Measurements from ENCODE around the gene SLC25A26.

The SLC25A26 gene

DNA sequence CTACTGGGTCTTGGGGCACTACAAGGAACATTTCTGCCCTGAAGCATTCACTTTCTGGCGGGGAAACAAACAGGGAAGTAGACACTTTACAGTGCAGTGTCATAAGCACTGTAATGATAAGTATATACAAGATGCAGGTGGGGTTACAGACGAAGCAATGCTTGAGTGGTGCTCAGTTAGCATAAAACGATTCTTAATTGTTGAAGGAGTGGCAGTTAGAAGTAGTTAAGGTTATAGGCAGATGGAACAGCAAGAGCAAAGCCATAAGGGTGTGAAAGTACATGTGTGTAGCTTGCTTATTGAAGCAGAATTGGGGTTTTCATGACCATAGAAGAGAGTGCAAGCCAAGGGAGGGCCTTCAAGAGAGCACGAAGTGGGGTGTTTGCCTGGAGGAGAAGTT, 46.2 kb downstream of the SLC25A26 start:
- H3K27ac ChIP-seq = no peak overlapping the region
- no peak for DNase-seq (ENCODE audit: low spot score)

DNA sequence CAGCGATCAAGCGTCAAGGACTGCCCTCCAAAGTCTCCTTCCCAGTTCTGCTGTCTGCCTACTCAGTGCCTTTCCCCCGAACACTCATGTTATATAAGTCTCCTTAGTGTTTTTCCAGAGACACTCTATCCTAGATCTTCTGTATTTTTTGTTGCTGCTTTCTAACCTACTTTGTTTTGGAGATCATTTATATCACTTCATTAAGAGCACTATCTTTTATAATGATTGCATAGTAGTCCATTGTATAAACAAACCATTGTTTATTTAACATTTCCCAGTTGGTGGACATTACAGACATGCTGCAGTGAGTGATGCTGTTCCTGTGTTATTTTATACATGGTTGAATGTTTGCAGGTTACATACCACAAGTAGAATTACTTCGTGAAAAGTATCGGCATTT, 47.1 kb downstream of the SLC25A26 start:
- no peak for TF ChIP-seq CTCF (IDR thresholded peaks at IDR 0.05)
- DNase-seq (ENCODE audit: low spot score) = no peak
- no peak overlapping the region for H3K4me3 ChIP-seq
- H3K27ac ChIP-seq = no peak overlapping the region

More for the DNA sequence above, 46.2 kb downstream of the SLC25A26 start:
- no peak for TF ChIP-seq CTCF (IDR thresholded peaks at IDR 0.05)
- H3K4me3 ChIP-seq = no peak overlapping the region

- no peak for DNase-seq (ENCODE audit: low spot score)
- TF ChIP-seq CTCF (IDR thresholded peaks at IDR 0.05) = no peak
- no peak overlapping the region for H3K27ac ChIP-seq
- no peak overlapping the region for H3K4me3 ChIP-seq
Measured at GRCh38 chr3:66268864-66269263, 48.1 kb downstream of the SLC25A26 start.

DNA sequence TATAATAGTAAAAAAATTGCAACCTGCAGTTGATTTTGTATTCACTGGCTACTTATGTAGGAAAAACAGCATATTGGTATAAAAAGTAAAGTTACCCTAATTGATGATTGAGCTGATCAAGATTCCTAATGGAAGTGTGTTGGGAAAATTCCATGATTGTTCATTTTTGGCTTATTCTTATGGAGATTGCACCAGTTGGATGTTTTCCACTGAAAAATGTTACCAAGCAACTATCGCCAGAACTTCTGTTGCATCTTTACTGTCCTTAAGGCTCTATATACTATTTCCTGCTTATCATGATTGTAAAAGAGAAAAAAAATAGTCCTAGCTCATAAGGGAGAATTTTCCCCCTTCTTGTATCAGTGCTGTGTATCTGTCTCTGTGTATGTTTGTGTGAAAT, 48.6 kb downstream of the SLC25A26 start:
- no peak overlapping the region for H3K27ac ChIP-seq
- H3K4me3 ChIP-seq = no peak overlapping the region
- TF ChIP-seq CTCF (IDR thresholded peaks at IDR 0.05) = no peak
- no peak for DNase-seq (ENCODE audit: low spot score)

DNA sequence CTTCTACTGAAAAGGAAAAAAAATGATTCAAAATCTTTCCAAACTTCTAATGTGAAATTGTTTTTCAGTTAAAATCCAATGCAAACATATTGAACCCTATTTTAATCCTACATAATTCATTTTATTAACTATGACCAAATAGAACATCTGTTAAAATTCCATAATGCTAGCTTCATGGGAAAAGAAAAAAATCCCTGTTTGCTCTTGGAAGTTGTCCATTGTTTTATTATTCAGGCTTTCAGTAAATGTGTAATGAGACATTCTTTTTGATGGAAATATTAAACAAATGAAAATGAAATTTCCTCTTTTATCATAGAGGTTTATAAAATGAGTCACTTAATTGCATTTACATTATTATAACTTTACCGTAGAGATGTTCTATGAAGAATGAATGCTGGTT, 49.5 kb downstream of the SLC25A26 start:
- Histone ChIP-seq H3K4me3 (no peak overlapping the region), H3K27ac (no peak overlapping the region)
- no peak for DNase-seq (ENCODE audit: low spot score)
- no peak for TF ChIP-seq CTCF (IDR thresholded peaks at IDR 0.05)

DNA sequence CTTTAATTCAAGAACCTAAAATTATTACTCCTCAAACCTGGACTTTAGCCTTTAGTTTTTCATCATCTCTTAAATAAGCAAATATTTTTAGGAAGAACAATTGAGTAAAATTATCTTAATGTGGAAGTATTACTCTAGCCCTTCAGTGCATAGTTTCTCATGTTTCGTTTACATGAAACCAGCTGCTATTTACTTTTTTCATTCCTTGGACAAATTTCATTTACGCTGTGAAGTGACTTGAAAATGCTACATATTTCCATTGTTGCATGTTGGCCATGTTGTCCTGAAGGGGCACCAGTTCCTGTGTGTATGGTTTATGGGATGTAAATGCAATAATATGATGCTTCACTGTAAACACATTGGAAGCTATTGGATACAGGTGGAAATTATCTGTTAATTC, 49.9 kb downstream of the SLC25A26 start:
- no peak for TF ChIP-seq CTCF (IDR thresholded peaks at IDR 0.05)
- no peak overlapping the region for H3K27ac ChIP-seq
- H3K4me3 ChIP-seq = no peak overlapping the region
- DNase-seq (ENCODE audit: low spot score) = no peak

DNA sequence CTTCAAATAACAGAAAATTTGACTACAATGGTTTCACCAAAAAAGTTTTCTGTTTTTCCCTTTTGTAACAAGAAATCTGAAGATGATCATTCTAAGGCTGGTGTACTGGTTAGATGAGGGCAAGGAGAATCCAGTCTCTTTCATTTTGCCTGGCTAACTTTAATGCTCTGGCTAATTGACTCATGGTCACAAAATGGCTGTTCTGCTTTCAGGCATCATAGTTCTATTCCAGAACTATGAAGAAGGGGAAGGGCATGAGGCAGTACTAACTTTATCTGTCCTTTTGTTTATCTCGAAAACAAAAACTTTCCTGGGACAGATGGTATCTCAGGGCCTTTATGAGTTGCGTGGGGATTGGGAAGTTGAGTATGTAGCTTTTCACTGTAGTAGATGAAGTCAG, 50.4 kb downstream of the SLC25A26 start:
- H3K4me3 ChIP-seq = no peak overlapping the region
- H3K27ac ChIP-seq = no peak overlapping the region
- no peak for DNase-seq (ENCODE audit: low spot score)
- TF ChIP-seq CTCF (IDR thresholded peaks at IDR 0.05) = no peak
